Loucy (cell line): ENCODE data around the gene DAPL1.

ENCODE experiments used
- EZH2phosphoT487 ChIP-seq: fragments of 200-600 bp; IDR thresholded peaks from 2 replicates; pipeline ENCODE4 v1.6.1; 2018; ENCODE audit warnings: antibody characterized with exemption, mild to moderate bottlenecking, moderate library complexity, borderline replicate concordance
- TF ChIP-seq, protein P1 (sequence below): fragments of 200-600 bp; sonication (generic); conservative IDR thresholded peaks from 2 replicates; pipeline ENCODE4 v1.5.1; 2014; ENCODE audit warnings: mild to moderate bottlenecking, antibody characterized with exemption, low read length

GRCh38 chr2:158766524-158766923 lies 28.6 kb upstream of the DAPL1 start:
- TF ChIP-seq, protein P1, sequence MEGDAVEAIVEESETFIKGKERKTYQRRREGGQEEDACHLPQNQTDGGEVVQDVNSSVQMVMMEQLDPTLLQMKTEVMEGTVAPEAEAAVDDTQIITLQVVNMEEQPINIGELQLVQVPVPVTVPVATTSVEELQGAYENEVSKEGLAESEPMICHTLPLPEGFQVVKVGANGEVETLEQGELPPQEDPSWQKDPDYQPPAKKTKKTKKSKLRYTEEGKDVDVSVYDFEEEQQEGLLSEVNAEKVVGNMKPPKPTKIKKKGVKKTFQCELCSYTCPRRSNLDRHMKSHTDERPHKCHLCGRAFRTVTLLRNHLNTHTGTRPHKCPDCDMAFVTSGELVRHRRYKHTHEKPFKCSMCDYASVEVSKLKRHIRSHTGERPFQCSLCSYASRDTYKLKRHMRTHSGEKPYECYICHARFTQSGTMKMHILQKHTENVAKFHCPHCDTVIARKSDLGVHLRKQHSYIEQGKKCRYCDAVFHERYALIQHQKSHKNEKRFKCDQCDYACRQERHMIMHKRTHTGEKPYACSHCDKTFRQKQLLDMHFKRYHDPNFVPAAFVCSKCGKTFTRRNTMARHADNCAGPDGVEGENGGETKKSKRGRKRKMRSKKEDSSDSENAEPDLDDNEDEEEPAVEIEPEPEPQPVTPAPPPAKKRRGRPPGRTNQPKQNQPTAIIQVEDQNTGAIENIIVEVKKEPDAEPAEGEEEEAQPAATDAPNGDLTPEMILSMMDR: no peak
- TF ChIP-seq EZH2phosphoT487: no peak
